Caco-2 (cell line): ENCODE results near the gene EIF4E2. TPM values are rescaled to one million over a fixed set of nuclear protein-coding genes. Genes with fewer than 3 reads are reported as not detected.

Source experiments
- BruUV-seq: library from RNA; stranded (reverse); fragments of 400-500 nt; replicated peaks from 2 replicates; lab custom pipeline; 2021; lab: Mats Ljungman, UMichigan
- CTCF ChIA-PET: fragments of 300-600 bp; sonication (Branson Sonifier 250); formaldehyde crosslinking; loops from one replicate; lab custom pipeline; 2022; ENCODE audit warnings: antibody characterized with exemption; lab: Charles Lee
- POLR2A ChIA-PET: fragments of 300-600 bp; sonication (Branson Sonifier 250); formaldehyde crosslinking; loops from one replicate; lab custom pipeline; 2022; ENCODE audit warnings: antibody characterized with exemption; lab: Charles Lee
- DNase-seq, 2 experiments: peaks; one replicate each; pipeline versions ENCODE4 v3.0.0 to v3.0.0-alpha.2; 2020 to 2022
- H3K27me3 ChIP-seq: replicated peaks from 2 replicates; pipeline ENCODE4 v1.6.0; 2011; ENCODE audit warnings: low read length; ENCODE audit not compliant: control insufficient read depth, insufficient read depth
- H3K36me3 ChIP-seq: 2 replicates; pipeline ENCODE4 v1.5.1; 2011; ENCODE audit warnings: low read length; ENCODE audit not compliant: control insufficient read depth, insufficient read depth
- H3K4me1 ChIP-seq: fragments of 250-450 bp; sonication (Bioruptor Pico); 2 replicates; pipeline ENCODE4 v1.5.1; 2020; ENCODE audit warnings: mild to moderate bottlenecking
- H3K4me3 ChIP-seq: 2 replicates; pipeline ENCODE4 v1.5.1; 2011; ENCODE audit warnings: low read depth, mild to moderate bottlenecking, control low read depth, low read length
- H3K9me3 ChIP-seq: fragments of 250-450 bp; sonication (Bioruptor Pico); 2 replicates; pipeline ENCODE4 v1.5.1; 2020; ENCODE audit warnings: mild to moderate bottlenecking, moderate library complexity
- H3K27ac Mint-ChIP-seq: one replicate; pipeline ENCODE4 v1.8.0; 2022; ENCODE audit warnings: mixed read lengths; ENCODE audit not compliant: unreplicated experiment
- H3K27me3 Mint-ChIP-seq: one replicate; pipeline ENCODE4 v1.8.0; 2022; ENCODE audit warnings: mixed read lengths; ENCODE audit not compliant: insufficient read depth, unreplicated experiment
- H3K36me3 Mint-ChIP-seq: one replicate; pipeline ENCODE4 v1.8.0; 2022; ENCODE audit warnings: mild to moderate bottlenecking, mixed read lengths; ENCODE audit not compliant: insufficient read depth, unreplicated experiment
- H3K4me1 Mint-ChIP-seq: one replicate; pipeline ENCODE4 v1.8.0; 2022; ENCODE audit warnings: low read depth, mixed read lengths; ENCODE audit not compliant: unreplicated experiment
- H3K4me3 Mint-ChIP-seq: one replicate; pipeline ENCODE4 v1.8.0; 2022; ENCODE audit warnings: mild to moderate bottlenecking, moderate library complexity, mixed read lengths; ENCODE audit not compliant: unreplicated experiment
- H3K9me3 Mint-ChIP-seq: one replicate; pipeline ENCODE4 v1.8.0; 2022; ENCODE audit warnings: mixed read lengths; ENCODE audit not compliant: unreplicated experiment
- CTCF ChIP-seq, 2 experiments: fragments of 200-600 bp in 1 of 2; IDR thresholded peaks; 1 replicate in 1 of 2; 2 replicates in 1 of 2; pipeline versions ENCODE4 v1.5.1 to v1.8.0; 2011 to 2022; ENCODE audit warnings: antibody characterized with exemption in 1 of 2, control low read depth in 1 of 2, inconsistent platforms in 1 of 2, low read depth in 1 of 2, low read length in 1 of 2, mild to moderate bottlenecking in 1 of 2, moderate library complexity in 1 of 2; ENCODE audit not compliant: insufficient read depth in 1 of 2, severe bottlenecking in 1 of 2, unreplicated experiment in 1 of 2
- intact Hi-C: fragments of 100-400 bp; cut with micrococcal nuclease; formaldehyde crosslinking; loops from one replicate; pipeline ENCODE4 v1.10.0; 2022; ENCODE audit not compliant: unreplicated experiment
- total RNA-seq: library from RNA; stranded (reverse); gene quantifications from 2 replicates; pipeline ENCODE4 v1.2.3, GENCODE V29; 2022

EIF4E2 gene
- total RNA-seq, 1 experiment from 2014 or later, result 57.2 TPM

GRCh38 chr2:232503809-232504323 lies 46.6 kb upstream of the EIF4E2 start:
- intact Hi-C loops, result no loop called here
- Histone ChIP-seq H3K4me3 (peak overlapping the region; percentile 38), H3K27me3 (no peaks in the 10 kb centered on the region), H3K9me3 (no peaks in the 10 kb centered on the region), H3K4me1 (no peaks in the 10 kb centered on the region), H3K36me3 (no peaks in the 10 kb centered on the region)
- no TSS peak for BruUV-seq
- no peaks in the 10 kb centered on the region for H3K9me3 Mint-ChIP-seq
- ChIA-PET CTCF (no interaction called here), POLR2A (no interaction called here)
- peak overlapping the region; percentile 55 for H3K4me3 Mint-ChIP-seq
- H3K27ac Mint-ChIP-seq, result no peak overlapping the region
- no peaks in the 10 kb centered on the region for H3K36me3 Mint-ChIP-seq
- no peaks in the 10 kb centered on the region for H3K27me3 Mint-ChIP-seq
- TF ChIP-seq CTCF (IDR thresholded peaks at IDR 0.05; ENCODE audit: insufficient read depth in 1 of 2, low read depth in 1 of 2, low read length in 1 of 2, severe bottlenecking in 1 of 2, unreplicated experiment in 1 of 2), result no peak
- H3K4me1 Mint-ChIP-seq, result no peaks in the 10 kb centered on the region
- no peak for DNase-seq

GRCh38 chr2:232504438-232504837 lies 46.1 kb upstream of the EIF4E2 start:
- no peaks in the 10 kb centered on the region for H3K36me3 Mint-ChIP-seq
- no peaks in the 10 kb centered on the region for H3K27me3 Mint-ChIP-seq
- no peaks in the 10 kb centered on the region for H3K9me3 ChIP-seq
- no peak overlapping the region for H3K4me3 Mint-ChIP-seq
- no peak overlapping the region for H3K4me3 ChIP-seq
- ChIA-PET CTCF (no interaction called here), POLR2A (no interaction called here)
- H3K4me1 ChIP-seq, result no peaks in the 10 kb centered on the region
- no peaks in the 10 kb centered on the region for H3K36me3 ChIP-seq
- intact Hi-C loops, result no loop called here
- BruUV-seq, result no TSS peak
- DNase-seq, result no peak
- H3K4me1 Mint-ChIP-seq, result no peaks in the 10 kb centered on the region
- no peaks in the 10 kb centered on the region for H3K27me3 ChIP-seq
- no peak for TF ChIP-seq CTCF (IDR thresholded peaks at IDR 0.05; ENCODE audit: insufficient read depth in 1 of 2, low read depth in 1 of 2, low read length in 1 of 2, severe bottlenecking in 1 of 2, unreplicated experiment in 1 of 2)
- no peaks in the 10 kb centered on the region for H3K9me3 Mint-ChIP-seq
- no peak overlapping the region for H3K27ac Mint-ChIP-seq

- no peaks in the 10 kb centered on the region for H3K9me3 ChIP-seq
- Mint-ChIP-seq H3K4me3 (no peak overlapping the region), H3K27ac (no peak overlapping the region), H3K36me3 (no peaks in the 10 kb centered on the region), H3K4me1 (no peaks in the 10 kb centered on the region), H3K9me3 (no peaks in the 10 kb centered on the region), H3K27me3 (no peaks in the 10 kb centered on the region)
- ChIA-PET CTCF (no interaction called here), POLR2A (no interaction called here)
- BruUV-seq, result no TSS peak
- intact Hi-C loops, result no loop called here
- no peak for TF ChIP-seq CTCF (IDR thresholded peaks at IDR 0.05; ENCODE audit: insufficient read depth in 1 of 2, low read depth in 1 of 2, low read length in 1 of 2, severe bottlenecking in 1 of 2, unreplicated experiment in 1 of 2)
- no peaks in the 10 kb centered on the region for H3K36me3 ChIP-seq
- DNase-seq, result no peak
- no peaks in the 10 kb centered on the region for H3K4me1 ChIP-seq
- no peaks in the 10 kb centered on the region for H3K27me3 ChIP-seq
- H3K4me3 ChIP-seq, result no peak overlapping the region
Observed at GRCh38 chr2:232505856-232506255, 44.6 kb upstream of the EIF4E2 start.
